ENCODE data around the gene ISM1. TPM values are rescaled to one million over a fixed set of nuclear protein-coding genes. Genes with fewer than 3 reads are reported as not detected.

ISM1 gene
- polyA plus RNA-seq (ENCODE audit: insufficient read length in 10 of 10): 10 to 100 TPM in 1 of 10 donors, 1 to 10 TPM in 8, under 1 TPM in 1; 0.94 to 10.8 (median 2.7) TPM
- long read RNA-seq, donor 1: 0 reads
- long read RNA-seq, donor 2: 0 reads
- long read RNA-seq, donor 3: 0 reads
- long read RNA-seq, donor 4: 0 reads
- long read RNA-seq, donor 5: 0 reads
- long read RNA-seq, donor 6: 0 reads
- long read RNA-seq, donor 7: 0 reads
- long read RNA-seq, donor 8, partial matches to known transcripts: 0 of 1 reads
- long read RNA-seq, donor 8, other reads (novel, unspliced or antisense): 0 of 1 reads
- long read RNA-seq, donor 9: 0 reads

DNA sequence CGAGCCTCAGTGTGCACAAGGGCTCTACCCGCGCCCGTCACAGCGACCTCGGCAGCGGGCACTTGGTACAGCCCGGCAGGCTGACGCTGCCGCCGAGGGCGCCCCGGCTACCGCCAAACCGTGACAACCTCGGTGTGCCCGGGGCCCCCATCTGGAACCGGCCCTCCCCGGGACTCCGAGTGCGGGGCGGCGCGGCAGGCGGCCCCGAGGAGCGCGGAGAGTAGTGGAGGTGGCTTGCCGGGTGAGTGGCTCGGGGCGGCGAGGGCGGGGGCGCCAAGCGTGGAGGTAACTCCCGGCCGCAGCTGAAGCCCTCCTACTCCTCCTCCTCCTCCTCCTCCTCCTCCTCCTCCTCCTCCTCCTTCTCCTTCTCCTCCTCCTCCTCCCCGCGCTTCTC lies at the start of gene ISM1:
Gene ISM1, plus strand, starts transcription at position 371 of the 394 bp plus-strand sequence. CDS start 503 bp downstream, outside the sequence.
- DNase-seq: peak in 1 of 3 donors; percentile 60

DNA sequence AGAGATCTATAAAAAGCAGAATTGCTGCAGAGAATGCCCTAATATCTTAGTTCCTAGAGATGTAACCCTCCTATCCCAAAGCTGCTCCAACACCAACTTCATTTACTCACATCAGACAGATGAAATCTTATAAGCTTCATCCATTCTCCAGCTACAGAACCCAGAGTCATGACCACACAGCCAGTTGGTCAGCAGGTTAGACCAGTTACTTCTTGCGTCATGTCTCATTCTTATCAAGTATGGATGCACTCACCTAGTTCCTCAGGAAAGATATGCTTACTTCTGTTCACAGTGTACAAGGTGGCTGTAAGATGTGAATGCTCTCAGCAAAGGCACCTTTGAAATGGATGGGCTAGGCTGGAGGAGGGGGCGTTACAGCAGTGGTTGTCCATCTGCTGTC lies 47.9 kb upstream of the ISM1 start:
- DNase-seq: no peak

DNA sequence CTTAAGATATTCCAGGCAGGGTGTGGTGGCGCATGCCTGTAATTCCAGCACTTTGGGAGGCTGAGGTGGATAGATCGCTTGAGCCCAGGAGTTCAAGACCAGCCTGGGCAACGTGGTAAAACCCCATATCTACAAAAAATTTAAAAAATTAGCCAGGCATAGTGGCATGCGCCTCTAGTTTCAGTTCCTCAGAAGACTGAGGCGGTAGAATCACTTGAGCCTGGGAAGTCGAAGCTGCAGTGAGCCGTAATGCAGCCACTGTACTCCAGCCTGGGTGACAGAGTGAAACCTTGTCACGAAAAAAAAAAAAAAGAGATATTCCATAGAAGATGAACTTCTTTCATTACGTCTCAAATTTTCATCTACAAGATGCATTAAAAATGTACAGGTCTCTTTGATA lies 46.7 kb upstream of the ISM1 start:
- DNase-seq: no peak

DNA sequence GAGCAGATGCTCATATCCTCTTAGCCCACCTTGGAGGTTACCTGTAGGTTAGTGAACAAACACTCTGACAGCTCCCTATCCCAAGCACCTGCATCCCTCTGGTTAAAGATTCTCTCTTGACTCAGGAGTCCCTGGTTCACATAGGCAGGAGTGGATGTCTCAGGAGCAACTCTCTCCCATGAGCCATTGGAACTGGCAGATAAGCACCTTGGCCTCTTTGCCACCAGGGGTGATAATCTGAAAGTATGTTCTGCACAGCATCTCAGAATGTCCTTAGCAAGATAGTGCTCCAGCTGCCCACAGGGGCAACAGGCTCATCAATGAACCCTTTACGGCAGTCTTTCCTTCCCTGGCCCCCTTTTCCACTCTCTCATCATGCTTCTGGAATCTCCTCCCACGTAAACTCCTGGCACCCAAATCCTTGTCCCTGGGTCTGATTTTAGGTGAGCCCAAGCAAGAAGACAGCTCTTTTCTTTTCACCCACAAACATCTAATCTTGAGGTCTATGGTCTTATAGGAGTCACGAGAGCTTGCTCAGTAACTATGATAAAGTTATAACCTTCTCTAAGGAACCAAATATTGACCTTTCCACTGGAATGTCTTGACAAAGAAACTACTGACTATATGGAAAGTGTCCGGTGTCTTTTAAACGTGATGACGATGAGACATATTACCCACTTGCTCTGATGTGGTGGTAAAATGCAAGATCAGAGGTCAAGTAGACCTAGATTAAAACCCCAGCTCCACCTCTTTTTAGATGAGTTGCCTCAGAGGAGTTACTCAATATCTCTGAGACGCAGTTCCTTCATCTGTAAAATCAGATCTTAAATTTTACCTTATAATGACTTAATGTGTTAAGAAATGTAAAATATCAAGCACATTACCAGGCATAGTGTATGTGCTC lies 39.8 kb upstream of the ISM1 start:
- no peak for DNase-seq

DNA sequence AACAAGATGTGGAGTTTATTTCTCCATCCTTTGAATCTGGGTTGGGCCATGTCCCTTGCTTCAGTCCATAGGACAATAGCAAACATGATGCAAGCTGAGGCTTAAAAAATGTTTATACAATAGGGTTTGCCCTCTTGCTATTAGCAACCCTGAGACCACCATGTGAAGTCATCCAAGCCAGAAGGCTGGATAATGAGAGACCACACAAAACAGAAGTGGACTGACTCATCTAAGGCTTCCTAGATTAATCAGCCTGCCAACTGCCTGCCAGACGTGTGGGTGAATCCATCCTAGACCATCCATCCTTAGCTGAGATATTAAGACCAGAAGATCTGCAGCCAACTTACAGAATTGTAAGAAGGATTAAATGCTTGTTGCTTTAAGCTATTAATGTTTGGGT lies 38.1 kb upstream of the ISM1 start:
- DNase-seq: no peak

DNA sequence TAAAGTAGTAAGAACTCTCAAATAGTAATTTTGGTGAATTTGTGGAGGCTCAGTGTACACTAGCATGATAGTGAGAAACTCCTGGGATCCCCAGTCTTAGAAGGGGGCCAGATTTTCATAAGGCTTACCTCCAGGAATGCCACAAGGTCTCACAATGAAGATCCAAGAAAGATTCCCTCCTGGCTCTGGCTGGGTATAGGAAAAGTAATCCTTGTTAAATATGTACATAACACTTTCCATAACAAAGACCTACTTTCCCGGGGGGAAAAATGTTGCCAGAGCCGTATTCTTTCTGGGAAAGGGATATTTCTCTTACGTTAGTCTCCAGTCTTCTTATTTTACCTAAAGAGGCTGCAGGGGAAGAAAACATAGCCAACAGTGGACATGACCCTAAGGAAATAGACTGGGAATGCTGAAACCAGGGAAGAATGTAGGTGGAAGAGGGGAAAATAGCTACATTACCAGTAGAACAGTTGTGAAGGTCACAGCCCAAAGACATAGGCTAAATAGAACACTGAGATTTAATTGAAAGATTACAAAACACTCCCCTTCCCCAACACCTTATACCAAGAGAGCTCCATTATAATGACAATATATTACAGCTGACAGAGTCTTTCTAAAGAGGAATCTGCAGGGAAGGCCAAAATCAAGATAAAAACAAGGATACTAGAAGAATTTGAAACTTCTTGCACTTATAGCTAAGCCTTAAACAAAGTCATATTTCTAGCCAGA lies 34.9 kb upstream of the ISM1 start:
- DNase-seq: no peak

DNA sequence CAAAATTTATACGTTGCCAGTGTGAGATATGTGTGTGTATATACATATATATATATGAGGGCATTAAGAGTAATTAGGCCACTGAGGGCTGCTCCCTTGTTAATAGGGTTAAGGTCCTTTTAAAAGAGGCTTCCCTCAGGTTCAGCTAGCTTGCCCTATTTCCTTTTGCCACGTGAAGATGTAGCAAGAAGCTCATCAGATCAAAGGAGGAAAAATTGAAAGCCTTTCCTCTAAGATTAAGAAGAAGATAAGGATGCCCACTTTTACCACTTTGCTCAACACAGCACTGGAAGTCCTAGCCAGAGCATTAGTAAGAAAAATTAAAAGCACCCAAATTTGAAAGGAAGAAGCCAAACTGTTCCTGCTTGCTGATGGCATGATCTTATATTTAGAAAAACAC lies 33.2 kb upstream of the ISM1 start:
- DNase-seq: no peak

DNA sequence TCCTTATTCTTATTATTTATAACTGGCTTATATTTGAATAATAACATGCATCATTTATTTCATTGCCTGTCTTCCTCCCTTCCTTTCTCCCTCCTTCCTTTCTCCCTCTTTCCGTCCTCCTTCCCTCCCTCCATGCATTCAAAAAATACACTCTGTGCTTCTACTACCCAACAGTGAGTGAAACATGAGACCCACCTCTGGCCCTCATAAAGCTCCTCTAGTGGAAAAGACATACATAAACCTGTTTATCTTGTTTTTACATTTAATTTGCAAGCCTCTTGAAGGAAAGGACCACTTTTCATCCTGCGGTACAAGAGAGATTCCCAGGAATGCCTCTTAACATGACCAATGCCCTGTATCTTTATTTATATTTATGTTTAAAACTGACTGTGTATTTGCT lies 21.8 kb upstream of the ISM1 start:
- no peak for DNase-seq

DNA sequence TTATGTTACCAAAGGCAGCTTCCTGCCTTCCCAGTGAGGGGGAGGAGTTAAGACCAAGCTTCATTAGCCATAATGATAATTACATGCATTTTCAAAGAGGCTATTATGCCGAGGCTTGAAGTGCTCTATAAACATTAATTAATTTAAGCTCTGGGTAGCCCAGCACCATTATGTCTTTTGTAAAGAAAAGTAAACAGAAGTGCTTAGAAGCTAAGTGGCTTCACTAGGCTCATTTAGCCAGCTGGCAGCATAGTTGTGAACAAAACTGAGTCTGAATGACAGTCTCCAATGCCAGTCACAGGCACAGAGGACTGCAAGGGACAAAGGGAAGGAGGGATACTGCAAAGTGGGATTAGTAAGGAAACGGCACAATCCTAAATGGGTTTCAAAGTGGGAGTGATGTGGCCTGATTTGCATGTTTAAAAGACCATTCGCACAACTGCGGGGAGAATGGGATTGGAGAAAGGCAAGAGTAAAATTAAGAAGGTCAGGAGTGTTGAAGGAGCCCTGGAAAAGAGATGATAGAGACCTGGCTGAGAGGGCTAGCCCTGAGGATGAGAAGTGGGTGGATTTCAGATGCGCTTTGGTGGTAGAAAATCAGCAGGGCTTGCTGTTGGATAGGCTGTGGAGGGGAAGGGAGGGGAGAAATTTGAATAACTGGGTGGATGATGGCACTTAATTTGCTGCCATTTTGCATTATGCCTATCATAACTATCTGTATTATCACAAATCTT lies 20.1 kb upstream of the ISM1 start:
- no peak for DNase-seq

DNA sequence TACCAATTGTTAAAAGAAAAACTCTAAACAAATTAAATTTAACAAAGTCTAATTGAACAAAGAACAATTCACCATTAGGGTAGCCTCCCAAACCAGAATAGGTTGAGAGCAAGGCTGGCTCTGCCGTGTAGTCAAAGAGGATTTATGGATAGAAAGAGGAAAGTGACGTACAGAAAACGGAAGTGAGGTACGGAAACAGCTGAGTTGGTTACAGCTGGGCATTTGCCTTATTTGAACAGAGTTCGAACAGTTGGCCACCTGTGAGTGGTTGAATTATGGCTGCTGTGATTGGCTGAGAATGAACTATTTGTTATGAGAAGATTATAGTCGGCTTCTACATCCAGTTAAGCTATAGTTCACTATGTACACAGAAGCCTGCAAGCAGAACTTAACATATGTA lies 18.5 kb upstream of the ISM1 start:
- DNase-seq: no peak

DNA sequence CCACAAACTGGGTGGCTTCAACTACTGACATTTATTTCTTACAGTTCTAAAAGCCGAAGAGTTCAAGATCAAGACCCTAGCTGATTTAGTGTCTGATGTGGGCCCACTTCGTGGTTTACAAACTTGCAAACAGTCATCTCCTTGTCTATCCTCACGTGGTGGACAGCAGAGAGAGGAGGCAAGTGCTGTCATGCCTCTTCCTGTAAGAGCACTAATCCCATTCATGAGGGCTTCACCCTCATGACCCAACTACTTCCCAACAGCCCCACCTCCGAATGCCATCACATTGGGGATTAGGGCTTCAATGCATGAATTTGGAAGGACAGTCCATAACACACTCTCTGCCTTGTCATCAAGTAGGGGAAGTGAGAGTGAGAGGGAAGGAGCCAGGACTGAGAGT lies 15.6 kb upstream of the ISM1 start:
- DNase-seq: no peak

DNA sequence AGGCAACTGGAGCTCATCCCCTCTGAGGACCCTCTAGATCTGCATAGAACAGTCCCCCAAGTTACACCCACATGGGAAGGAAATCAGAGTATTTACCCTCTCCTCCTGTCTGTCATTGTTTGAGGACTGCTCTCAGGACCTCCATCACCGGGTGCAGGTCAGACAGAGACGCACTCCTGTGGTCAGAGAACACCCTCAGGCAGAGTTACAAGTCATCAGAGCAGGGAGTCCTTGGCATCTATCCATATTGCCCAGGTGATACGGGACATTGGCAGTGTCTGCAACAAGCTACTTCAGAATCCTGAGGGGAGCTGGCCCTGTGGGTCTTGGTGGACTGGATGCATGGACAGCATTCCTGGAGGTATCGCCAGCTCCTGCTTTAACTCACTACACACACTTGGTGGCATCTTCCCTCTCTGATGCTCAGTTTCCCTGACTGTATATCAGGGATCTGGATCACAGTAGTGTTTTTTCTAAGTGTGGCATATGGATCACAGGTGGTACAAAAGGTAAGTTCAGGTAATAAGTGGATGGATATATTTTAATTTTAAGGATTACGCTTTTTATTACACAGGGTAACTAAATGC lies 15.1 kb upstream of the ISM1 start:
- DNase-seq: no peak

DNA sequence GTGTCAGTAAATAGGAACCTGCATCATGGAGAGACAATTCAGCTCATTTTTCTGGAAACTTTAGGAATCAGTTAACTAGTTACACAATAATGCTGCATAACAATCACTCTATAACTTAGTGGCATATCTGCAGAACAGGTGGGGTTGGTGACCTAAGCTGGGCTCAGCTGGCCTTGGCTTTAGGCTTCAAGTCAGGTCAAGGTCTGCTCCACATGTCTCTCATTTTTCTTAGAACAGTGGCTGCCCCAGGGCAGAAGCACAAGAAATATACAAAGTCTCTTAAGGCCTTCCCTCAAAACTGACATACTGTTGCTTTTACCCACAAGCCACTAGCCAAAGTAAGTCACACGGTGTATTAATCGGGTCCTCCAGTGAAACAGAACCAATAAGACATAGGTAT lies 14.1 kb upstream of the ISM1 start:
- DNase-seq: no peak

DNA sequence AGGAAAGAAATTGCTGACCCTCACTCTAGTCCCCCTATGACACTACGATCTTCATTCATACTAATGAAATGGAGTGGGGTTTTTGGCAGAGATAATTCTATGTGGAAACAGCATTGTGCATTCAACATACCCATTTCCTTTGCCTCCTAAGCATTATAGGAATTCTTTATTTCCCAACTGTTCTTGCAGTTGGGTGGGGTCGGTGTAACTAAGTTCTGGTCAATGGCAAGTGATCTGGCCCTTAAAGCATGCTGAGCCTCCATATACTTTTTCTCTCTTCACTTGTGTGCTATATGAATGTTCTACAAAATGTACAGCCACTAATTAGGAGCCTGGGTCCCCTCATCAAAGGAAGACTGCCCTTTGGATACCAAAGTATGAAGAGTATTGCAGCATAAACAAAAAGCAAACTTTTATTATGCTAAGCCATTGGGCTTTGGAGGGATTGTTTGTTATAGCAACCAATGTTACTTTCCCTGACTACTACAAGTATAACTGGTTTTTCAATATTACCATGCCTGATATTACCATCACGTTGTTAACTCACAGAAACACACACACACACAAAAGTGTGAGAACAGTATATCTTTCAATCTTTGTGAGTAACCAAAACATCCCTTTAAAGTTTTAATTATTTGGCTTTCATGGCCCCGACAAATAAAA lies 9.0 kb upstream of the ISM1 start:
- no peak for DNase-seq

DNA sequence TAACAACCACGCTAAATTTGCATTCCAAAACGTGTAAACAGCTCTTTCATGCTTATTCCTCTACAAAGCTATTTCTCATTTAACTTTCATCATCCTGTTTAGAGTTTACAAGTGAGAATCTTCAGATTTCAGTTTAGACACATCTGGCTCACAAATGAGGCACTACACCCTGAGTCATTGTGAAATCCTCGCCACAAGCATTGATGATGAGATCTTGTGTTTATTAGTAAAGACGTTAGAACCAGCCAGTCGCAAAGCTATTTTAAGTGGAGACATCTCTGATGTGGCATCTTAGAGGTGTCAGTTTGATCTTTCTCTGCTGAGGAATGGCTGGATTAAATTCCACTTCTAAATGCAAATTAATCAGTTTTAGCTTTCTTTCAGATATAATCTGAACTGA lies 8.3 kb upstream of the ISM1 start:
- no peak for DNase-seq

DNA sequence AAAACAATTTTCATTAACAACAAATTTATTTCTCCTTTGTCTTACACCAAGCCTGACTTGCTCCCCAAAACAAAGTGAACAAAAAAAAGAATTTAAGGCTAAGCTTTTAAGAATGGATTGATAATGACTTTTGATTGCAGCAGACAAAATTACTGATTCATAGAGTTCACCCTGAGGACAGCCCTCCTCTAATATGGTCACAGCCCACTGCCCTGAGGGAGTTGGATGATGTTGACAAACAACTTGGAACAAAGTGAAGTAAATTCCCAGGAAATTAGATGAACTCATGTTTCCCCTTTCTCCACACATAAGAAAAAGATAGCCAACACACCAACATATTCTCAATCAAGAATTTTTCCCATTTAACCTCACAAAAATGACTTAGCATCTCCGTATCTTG lies 7.7 kb upstream of the ISM1 start:
- no peak for DNase-seq

DNA sequence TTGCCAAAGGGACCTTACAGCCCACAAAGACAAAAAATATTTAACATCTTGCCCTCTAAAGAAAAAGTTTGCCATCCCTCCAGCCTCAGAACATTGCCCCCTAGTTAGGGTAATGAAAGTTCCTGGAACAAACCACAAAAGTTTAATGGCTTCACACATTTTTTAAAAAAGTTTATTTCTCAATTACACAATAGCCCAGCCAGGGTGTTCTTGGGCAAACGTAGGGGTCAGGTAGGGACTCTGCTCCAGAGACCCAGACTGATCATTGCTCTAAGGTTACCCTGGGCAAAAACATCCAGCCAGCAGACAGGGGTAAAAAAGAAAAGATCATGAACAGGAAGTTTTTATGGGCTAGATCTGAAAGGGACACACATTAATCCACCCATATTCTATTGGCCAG lies 4.5 kb upstream of the ISM1 start:
- no peak for DNase-seq

DNA sequence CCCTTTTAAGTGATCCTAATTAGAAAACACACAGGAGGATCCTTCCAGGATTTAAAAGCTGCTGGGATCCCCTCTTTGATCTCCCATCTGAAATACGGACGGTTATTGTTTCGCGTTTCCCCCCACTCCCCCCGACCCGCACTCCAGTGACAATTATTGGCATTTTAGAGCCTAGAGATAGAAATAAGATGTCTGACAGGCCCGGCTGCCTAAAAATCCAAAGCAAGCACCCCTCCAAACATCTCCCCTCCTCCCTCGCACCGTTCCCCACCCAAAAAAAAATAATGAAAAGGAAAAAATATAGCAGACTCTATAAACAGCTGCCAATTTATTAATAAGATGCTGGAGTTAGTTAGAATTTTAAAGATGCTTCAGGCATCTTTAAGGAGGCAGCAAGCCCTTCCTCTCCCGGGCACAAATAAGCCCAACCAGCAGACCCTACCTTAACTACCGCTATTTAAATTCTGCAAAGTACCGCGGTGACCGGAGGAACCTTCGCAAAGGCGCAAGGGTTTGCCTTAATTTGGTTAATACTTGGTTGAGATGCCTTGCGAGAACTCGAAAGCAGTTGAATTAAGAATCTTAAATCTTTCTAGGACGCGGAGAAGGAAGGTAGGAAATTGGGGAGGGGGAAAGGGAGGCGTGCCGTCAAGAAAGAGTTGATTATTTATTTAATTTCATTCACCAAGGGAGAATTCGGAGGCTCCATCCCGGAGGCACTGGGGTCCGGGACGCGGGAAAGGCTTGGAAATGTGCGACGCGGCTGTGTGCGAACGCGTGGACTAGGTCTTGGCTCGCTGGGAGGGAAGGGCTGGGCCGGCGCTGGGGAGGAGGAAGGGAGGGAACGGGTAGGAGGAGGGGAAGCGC lies 1.5 kb upstream of the ISM1 start:
- DNase-seq: no peak

DNA sequence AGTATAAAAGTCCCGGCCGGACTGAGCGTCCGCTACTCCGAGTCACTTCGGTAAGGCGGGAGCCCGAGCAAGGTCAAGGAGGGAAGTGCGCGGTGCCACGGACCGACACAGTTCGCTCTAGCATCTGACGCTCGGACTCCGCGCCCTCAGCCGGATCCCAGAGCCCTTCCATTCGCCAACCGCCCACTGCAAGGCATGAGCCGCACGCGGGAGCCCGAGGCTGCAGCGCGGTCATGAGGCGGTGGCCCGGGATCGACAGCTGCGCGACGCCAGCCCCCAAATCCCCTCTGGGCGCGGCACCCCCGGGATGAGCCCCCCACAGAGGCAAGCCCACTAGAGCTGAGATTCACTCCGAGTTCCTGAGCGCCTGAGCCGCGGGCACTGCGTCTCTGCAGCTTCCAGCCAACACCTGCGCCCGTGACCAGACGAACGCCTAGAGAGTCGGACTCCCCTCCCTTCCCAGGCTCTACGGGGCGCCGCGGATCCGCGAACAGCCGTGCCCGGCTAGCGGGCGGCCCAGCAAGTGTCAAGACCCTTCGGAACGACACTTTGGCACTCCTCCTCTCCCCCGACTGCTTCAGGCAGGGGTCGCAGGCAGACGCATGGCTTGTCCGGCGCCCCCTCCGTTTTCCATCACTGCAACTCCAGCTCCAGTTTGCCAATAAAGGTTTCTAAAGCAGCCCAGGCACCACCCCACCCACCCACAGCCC lies 725 bp upstream of the ISM1 start:
- peak in 2 of 3 donors; percentile 59 to 81 for DNase-seq

All from muscle of back (tissue), 13 donors.